Fibroblast of the conjunctiva (primary cell): ENCODE measurements around the gene FMC1.
A peak's percentile ranks its signal among the peaks of the same experiment; 100 is the strongest.
"Not testable (repeated sequence)": the region's sequence is repeated elsewhere in the genome, so short reads cannot be mapped to it uniquely, and the experiment has no call there.

Experiments
- DNase-seq: peaks from one replicate; pipeline ENCODE4 v3.0.0-alpha.2; 2010; ENCODE audit warnings: low read depth

FMC1 gene, protein sequence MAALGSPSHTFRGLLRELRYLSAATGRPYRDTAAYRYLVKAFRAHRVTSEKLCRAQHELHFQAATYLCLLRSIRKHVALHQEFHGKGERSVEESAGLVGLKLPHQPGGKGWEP

GRCh38 chr7:139341058-139341775 is at the start of gene FMC1:
TSS of gene FMC1 (plus strand) at chr7:139341337. CDS start at chr7:139341385, 48 bp downstream.
- DNase-seq = peak; percentile 90

DNA sequence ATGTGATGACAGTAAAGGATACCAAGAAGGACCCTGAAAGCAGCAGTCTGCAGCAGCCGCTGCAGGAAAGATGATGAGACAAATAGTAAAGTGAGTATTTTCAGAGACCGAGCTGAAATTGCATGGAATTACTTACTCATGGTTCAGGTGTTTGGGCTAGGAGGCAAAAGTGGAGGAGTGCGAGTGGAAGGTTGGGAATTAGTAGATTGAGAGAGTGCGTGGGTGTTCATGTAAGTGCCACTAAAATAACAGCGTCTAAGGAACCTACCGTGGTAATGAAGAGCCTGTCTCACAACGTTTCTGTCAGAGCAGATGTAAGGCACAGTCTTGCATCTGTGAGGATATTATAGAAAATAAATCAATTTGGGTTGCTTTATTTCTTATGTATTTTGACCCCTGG is 48.3 kb upstream of the FMC1 start:
- DNase-seq = no peak

GRCh38 chr7:139293534-139293933 is 47.6 kb upstream of the FMC1 start:
- no peak for DNase-seq

DNA sequence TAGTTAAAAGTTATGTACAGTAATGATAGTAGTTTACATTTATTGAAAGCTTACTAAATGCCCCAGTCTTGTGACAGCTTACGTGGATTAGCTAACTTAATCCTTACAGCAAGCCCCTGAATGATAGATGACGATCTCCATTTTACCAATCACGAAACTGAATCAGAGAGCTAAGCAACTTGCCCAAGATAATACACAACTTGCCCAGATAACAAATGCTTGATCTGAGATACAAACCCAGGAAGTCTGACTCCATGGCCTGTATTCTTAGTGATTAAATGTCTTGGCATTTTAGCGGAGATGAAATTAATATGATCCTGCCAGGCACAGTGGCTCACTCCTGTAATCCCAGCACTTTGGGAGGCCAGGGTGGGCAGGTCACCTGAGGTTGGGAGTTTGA is 46.9 kb upstream of the FMC1 start:
- no peak for DNase-seq

GRCh38 chr7:139294951-139295575 is 46.1 kb upstream of the FMC1 start:
- DNase-seq = no peak

GRCh38 chr7:139297795-139298194 is 43.3 kb upstream of the FMC1 start:
- DNase-seq = no peak

GRCh38 chr7:139299296-139299695 is 41.8 kb upstream of the FMC1 start:
- no peak for DNase-seq

GRCh38 chr7:139300390-139300789 is 40.7 kb upstream of the FMC1 start:
- no peak for DNase-seq

GRCh38 chr7:139304517-139304916 is 36.6 kb upstream of the FMC1 start:
- DNase-seq = no peak

DNA sequence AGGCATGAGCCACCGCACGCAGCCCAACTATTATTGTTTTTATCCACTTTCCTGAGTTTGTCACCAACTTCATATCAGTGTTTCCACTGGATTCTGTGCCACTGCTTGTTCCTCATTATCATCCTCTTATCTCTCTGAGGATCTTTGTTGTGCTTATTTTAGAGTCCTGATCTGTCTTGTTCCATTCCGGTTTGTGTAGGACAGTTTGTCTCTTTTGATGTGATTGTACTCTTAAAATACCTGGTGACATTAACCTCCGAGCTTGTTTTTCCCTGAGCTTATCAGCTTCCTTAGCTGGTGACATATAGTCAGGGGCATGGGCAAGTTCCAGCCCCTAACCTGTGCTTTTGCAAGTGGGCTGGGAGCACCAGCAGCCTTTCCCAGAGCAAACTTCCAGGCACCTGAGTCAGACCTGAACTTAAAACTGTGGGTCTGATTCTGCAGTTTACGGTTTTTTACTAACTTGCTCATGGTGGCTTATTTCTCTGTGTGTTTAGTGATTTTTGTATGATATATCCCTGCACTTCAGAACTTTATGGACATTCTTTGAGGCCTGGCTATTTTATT is 23.1 kb upstream of the FMC1 start:
- no peak for DNase-seq

- DNase-seq = no peak
These were observed 19.9 kb upstream of the FMC1 start for GRCh38 chr7:139321071-139321745.

- DNase-seq = not testable (repeated sequence)
These were observed 16.4 kb upstream of the FMC1 start for GRCh38 chr7:139324709-139325108.

DNA sequence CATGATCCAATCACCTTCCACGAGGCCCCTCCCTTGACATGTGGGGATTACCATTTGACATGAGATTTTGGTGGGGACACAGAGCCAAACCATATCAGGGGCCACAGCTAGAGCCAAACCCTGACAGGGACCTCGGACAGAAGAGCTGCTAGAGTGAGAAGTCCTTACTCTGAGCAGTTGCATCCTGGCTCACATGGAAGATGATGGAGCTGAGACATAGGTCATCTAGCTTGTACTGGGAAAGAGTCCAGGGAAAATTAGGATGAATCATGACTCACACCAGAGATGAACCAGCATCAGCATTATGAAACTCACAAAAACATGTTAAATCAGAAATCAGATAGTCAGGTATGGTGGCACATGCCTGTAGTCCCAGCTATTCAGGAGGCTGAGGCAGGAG is 12.8 kb upstream of the FMC1 start:
- DNase-seq = peak; percentile 72

- DNase-seq = no peak
These were observed 12.0 kb upstream of the FMC1 start for GRCh38 chr7:139329119-139329518.

DNA sequence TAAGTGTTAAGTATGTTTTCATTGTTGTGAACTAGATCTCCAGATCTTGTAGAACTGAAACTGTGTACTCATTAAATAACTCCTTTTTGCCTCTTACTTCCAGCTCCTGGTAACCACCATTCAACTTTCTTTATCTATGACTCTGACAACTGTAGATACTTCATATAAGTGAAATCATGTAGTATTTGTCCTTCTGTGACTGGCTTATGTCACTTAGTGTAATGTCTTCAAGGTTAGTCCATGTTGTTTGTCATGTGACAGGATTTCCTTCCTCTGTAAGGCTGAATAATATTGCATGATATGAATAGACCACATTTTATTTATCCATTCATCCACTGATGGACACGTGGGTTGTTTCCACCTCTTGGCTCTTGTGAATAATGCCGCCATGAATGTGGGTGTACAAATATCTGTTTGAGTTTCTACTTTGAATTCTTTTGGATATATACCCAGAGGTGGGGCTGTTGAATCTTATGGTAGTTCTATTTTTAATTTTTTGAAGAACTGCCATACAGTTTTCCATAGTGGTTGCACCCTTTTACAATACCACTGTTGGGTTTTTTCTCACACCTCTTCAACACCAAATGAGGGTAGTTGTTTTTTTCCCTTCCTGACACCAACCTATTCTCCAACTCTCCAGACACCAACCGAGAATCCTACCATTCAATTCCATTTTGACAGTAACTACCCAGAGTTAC is 10.7 kb upstream of the FMC1 start:
- DNase-seq = no peak

DNA sequence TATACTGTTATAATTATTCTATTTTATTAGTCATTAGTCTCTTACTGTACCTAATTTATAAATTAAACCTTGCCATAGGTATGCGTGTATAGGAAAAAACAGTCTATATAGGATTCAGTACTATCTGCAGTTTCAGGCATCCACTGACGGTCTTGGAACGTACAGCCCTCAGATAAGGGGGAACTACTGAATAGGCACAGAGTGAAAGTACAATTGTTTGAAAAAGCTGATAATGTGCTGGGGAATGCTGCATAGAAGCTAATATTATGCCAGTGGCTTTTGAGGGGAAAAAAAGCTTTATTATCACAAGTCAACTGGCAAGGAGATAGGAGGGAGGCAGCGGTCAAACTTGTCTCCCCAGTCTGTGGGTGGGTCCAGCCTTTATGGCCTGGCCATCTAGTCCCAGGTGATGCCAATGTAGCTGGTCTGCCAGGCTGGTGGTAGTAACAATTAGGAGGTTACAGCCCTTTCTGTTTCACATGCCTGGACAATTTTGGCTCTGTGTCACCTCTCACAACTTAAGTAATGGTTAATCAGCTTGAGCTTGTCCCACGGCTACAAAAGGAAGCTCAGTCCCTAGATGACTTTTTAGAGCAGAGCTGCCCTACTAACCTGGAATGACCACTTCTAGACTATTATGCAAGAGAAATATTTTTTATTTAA is 8.3 kb upstream of the FMC1 start:
- no peak for DNase-seq

DNA sequence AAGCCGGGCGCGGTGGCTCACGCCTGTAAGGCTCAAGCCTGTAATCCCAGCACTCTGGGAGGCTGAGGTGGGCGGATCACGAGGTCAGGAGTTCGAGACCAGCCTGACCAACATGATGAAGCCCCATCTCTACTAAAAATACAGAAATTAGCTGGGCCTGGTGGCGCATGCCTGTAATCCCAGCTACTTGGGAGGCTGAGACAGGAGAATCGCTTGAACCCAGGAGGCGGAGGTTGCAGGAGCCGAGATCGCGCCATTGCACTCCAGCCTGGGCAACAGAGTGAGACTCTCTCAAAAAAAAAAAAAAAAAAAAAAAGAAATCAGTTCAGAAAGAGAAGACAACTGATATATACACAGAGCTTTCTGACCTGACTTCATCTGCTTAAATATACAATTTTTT is 7.7 kb upstream of the FMC1 start:
- DNase-seq = not testable (repeated sequence)

DNA sequence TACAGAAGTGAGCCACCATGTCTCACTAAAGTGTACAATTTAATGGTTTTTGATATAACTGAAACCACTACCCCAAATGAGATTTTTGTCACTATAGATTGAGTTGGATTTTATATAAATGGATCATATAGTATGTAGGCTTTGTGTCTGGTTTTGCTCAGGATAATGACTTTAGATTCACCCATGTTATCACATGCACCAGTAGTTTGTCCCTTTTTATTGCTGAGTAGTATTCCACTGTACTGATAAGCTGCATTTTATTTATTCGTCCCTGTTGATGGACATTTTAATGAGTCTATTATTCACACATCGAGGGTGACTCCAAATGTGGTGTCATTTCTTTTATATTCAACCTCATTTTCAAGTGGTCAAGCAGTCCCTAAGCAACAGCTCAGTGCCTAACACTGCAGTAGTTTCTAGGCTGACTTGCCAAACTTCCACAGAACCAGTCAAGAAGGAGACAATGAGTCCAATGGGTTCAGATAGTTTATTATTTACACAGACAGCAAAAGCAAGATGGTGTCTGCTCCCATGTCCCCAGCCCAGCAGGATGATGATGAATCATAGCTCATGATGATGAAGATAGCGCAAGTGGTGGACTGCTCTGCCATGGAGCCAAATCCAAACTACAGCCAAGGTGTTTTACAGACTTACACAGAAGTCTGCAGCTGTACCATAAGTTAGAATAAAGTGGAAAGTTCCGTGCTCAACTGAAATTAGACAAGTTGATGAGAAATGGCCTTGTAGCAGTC is 6.6 kb upstream of the FMC1 start:
- DNase-seq = no peak

- no peak for DNase-seq
These were observed 2.1 kb upstream of the FMC1 start for GRCh38 chr7:139339025-139339424.

DNA sequence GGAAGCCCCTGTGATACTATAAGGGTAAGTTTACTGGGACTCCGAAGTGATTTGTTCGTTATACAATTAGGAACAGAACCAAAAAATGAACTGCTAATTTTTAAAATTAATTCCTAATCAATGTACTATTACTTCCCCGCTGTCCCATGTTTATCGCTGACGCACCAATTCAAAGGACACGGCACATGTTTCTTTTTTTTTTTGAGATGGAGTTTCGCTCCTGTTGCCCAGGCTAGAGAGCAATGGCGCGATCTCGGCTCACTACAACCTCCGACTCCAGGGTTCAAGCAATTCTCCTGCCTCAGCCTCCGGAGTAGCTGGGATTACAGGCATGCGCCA is 1.5 kb upstream of the FMC1 start:
- no peak for DNase-seq
